NCI-H446 (cell line): ENCODE results near the gene YPEL4.

ENCODE experiments used
- DNase-seq, 2 experiments: peaks; one replicate each; lab custom pipeline; 2025; lab: John Stamatoyannopoulos, UW

YPEL4 gene

DNA sequence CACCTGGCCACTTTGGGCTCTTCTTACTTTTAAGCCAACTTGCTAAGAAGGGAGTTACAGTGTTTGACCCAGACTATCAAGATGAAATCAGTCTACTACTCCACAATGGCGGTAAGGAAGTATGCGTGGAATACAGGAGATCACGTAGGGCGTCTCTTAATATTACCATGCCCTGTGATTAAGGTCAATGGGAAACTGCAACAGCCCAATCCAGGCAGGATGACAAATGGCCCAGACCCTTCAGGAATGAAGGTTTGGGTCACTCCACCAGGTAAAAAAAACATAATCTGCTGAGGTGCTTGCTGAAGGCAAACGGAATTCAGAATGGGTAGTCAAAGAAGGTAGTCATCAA, 1.0 kb upstream of the YPEL4 start:
- DNase-seq, result no peak

DNA sequence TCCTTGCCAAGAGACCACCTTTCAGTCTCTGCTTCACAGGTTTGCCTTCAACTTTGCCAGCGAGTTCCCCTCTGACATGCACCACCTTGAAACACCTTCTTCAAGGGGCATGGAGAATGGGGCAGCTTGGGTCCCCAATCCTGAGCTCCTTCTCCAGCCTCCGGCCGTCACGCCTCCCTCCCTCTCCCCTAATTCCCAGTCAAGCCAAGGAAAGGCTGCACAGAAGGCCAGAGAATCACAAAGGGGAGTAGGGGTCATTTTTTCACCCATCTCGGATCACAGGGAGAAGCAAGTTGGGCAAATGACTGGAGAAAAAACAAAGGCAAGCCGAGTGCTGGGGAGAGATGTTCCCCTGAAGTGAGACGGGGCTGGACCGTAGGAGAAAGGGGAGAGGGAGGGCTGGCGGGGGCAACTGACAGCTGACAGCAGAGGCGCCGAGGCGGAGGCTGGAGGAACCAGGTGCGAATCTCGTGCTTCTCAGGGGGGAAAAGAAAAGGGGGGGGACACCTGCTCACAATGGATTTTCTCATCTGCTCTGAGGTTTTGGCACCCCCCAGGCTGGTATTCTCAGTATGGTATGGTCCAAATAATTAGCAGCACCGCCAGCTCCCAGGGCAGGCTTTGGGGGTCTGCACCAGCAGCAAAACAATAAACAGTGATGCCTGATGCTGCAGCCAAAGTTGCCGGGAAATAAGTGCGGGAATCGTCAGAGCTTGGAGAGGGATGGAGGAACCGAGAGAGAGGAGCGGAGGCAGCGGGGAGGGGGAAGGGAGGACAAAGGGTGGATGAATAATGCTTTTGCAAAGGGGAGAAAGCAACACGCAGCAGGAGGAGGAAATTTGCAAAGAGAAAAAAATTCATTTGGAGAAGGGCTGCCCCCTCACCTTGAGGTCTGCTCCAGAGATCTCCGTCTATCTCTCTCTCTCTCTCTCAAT, 644 bp downstream of the YPEL4 start:
- DNase-seq, result no peak

DNA sequence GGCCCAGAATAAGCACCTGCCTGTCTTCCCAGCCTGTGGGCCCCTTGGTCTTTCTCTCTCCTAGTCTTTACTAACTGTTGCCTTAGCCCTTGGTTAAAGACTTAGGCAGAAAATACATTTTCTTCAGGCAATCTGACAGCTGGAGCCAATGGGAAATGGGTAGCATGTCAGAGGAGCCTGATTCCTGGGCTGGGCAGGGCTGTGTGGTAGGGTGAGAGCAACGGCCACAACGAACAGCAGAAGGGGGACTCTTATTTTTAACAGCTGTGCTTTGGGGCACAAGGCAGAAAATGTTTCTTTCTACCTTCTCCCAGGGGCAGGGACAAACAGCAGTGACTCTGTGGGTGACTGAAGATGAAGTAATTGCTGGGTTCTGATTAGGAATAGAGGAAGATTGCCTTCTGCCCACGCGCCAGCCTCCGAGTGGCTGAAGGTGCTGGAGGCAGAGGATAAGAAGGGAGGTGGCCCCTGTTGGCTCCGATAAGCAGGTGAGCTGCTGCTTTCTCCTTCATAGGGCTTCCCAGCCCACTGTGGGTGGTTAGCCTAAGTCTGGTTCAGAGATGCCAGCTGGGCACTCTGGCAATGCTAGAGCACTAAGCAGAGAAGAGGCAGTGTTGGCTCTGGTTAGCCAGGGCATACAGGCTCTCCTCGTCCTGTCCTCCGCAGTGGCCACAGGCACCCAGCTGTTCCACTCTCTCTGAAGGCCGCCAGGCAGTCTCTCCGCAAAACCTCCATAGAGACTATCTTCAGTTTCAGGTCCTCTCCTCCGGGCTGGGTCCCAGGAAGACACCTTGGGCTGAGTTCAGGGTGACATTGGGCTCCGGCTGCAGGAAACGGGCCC, 1.5 kb downstream of the YPEL4 start:
- DNase-seq, result no peak

DNA sequence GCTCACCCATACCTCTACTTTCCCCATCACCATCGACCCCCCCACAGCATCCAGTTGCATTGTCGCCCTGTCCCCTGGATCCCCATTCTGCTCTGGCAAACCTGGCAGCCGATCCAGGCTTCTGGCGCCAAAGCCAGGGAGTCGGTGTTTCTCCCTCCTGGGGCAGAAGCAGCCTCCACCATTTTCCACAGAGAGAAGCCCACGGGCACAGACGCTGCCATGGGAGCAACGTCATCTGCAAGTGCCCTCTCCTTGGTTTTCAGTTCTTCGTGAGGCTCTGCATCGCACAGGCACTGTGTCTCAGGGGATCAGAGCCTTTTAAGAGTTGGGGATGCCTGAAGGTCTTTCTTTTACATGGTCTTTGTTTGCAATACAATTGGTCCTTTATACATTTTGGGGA, 2.3 kb downstream of the YPEL4 start:
- DNase-seq, result no peak

DNA sequence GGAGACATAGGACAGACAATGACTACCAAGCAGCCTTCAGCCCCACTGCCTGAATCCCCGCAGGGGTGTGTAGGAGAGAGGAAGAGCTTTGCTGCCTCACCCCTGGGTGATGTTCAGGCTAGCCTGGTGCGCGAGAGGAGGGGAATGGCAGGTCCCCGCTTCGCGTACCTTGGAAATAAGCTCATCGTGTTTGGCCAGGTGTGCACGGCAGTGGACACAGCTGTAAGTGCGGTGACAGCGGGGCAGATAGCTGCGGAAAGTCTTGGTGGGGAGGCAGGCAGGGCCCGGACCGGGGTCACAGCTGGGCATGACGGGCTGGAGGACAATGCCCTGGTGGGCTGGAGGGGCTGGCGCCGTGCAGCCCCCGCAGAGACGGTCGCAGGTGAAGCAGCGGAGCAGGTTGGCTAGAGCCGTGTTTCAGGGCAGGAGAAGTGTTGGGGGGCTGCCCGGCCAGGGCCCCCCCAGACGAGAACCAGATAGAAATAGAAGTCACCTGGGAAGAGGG, 2.9 kb downstream of the YPEL4 start:
- DNase-seq, result no peak

DNA sequence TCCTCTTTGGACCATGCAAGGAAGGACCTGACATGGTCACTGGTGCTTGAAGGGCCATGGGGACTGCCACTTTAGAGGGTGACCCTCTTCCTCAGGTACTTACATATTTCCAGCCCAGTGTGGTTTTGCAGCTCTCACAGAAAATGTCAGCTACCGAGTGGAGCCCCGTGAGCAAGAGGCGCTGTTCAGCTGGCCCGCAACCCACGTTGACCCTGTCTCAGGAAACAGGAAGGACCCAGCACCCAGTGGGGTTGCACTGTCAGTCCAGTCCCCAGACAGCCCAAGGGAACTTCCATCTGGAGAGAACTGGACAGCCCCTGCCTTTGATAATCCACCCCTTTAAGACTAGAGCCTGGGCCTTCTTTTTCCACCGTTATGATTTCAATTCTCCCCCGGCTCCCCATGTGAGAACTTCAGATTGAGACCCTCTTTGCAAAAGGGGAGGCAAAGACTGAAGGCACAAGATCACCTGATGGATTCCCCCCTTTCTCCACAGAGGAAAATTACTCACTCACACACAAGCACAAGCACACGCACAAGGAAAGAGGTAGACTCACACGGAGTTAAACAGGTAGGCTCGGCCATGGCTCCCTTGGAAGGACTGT, 3.4 kb downstream of the YPEL4 start:
- no peak for DNase-seq

DNA sequence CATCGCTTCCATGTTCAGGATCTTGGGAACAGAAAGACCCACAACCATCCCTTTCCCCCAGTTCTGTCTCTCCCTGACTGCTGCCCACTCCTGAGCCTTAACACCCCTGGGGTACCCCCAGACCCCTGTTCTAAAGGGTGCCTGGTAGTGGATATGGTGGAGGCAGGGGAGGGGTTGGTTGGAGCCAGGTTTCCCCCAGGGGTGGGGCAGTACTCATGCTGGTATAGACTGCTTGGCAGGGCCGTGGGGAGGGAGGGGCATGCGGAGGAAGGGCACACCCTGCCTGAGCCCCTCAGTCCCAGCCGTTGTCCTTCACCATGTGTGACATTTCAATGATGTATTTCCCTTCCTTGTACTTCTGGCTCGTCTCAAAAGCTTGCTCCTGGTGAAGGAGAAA, 4.0 kb downstream of the YPEL4 start:
- DNase-seq, result no peak

DNA sequence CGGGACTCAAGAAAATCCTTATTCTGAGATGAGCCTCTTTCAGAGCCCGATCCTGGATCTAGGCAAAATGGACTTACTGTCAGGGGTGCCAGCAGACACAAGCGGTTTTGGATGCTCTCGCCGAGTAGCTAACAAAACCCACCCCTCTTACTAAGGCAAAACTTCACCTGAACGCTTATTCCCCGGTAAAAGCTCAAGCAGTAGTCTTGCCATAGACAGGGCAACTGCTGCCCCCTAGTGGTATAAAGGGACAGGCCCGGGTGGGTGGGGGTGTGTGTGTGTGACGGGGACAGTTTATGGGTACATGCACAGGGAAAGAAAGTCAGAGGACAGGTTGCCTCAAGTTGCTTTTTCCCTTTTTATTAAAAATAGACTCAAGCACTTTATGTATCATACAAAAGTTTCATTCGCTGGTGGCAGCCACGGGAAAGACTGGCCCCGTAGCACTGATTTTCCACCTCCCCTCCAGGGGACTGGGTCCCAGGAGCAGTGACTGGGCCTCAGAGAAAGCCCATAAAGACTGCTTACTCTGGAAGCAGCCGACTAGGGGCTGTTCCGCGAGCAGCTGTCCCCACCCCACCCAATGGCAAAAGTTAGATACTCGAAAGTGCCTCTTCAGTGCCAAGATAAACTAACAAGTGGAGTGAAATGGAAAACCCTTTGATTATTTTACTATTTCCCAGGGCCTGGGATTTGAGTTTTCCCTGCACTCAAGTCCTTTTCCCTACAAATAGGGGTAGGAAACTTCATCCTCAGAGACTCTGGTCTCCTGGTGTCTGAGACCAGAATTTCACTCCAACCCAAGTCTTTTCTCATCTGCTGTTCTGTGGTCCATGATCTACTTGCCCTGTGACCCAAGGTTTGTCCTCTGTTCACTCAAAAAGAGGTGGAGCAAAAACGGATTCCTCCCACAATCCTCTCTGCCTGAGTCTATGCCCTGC, 4.7 kb downstream of the YPEL4 start:
- peak; percentile 70 to 72 for DNase-seq

DNA sequence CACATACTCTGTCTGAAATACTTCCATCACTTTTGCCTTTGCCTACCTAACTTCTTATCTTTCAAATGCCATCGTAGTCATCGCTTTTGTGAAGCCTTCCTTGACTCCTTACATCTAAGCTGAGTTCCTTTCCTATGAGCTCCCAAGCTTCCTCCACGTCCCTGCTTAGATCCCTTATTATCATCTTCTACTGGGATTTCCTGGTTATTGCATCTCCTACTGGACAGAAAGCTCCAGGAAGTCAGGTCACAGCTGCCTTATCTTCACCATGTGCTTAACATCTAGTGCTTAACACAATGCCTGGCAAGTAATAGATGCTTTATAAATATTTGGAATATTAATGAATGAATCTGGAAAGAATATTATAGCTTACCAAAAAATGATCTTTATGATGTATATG, 5.9 kb downstream of the YPEL4 start:
- DNase-seq, result no peak

DNA sequence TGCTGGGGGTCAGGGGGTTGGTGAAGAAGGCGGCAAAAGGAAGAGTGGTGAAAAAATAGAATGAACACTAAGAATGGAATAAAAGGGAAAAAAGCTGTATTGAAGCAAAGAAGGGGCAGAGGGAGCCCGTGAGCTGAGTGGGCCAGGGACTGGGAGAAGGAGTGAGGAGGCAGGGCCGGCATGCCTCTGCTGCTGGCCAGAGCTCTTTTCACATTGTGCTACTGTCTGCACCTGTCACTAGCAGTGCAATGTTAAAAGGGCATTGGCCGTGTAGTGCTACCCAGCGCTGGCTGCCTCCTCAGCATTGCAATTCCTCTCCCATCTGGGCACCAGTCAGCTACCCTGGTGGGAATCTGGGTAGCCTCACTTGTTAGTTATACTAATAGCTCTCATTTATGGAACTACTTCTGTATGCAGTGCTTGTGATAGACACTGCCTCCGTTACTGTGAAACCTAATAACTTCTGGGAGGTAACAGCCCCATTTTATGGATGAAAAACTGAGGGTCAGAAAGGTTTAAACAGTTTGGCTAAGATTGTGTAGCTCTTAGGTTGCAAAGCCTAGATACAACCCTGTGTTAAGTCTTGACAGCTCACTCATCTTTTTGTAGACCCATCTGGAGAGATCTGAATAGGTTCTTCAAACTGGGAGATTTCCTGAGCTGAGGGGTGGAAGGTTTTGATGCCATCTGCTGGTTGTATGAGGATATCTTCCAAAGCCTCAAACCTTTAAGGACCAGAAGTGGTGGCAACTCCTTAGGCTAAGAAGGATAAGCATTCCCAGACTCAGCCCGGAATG, 8.5 kb downstream of the YPEL4 start:
- DNase-seq, result peak; percentile 49 to 56

DNA sequence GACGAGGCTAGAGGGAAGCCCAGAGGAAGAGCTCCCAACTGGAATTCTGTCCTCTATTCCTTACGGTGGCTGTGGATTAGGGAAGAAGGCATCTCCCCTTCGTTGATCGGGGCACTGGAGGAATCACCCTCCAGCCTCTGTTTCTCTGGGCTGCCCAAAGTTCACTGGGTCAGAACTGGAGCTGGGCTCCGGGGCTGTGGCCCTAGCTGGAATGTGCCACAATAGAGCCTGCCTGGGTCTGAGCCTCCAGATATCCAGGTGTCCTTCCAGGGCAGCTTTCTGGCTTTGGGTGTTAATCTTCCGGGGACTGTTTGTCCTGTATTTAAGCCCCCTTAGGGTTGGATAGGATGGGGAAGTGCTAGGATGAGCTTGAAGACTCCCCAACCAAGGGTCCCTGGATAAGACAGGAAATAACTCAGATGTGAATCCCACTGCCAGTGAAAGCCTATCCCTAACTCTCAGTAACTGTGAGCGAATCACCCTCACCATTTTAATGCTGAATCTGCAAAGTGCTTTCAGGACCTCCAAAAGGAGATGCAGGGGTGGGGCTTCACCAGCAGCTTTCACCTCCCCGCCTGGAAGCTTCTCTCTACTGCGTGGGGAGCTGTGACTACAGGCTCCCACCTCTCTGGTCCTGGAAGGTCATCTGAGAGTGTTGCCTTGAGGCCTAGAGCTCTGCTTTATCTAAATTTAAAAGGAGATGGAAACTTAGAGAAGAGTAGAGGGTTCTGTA, 9.5 kb downstream of the YPEL4 start:
- no peak for DNase-seq

DNA sequence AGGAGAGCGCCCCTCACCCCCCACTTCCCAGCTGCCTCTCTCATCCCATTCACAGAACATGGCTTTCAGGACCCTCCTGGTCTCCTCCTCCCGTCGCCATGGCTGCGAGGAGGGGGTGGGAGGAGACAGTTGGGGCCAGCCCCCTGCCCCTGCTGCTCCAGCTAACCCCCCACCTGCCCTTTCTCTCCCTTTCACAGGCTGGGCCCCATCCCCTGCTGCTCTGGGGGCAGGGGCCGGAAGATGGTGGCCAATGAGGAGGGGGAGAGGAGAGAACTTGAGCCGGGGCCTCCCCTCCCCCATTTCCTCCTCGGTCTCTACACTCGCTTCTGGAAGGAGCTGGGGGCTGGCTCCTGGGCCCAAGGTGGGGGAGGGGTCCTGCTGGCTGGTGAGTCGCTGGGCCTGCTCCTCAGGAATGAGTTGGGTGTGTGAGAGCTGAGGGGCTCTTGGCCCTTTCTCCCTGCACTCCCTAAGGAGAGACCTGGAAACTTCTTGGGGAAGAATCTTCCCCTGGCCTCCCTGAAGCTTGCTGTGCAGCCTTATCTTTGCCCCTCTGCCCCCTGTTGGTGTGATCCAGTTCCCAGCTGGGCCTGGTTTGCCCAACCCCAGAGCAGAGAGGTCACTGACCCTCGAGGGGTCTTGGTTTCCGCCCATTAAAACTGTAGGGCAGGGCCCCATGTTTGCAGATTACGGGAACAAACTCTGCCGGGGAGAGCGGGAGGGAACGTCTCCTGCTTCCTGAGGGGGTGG, 10.2 kb downstream of the YPEL4 start:
- no peak for DNase-seq

DNA sequence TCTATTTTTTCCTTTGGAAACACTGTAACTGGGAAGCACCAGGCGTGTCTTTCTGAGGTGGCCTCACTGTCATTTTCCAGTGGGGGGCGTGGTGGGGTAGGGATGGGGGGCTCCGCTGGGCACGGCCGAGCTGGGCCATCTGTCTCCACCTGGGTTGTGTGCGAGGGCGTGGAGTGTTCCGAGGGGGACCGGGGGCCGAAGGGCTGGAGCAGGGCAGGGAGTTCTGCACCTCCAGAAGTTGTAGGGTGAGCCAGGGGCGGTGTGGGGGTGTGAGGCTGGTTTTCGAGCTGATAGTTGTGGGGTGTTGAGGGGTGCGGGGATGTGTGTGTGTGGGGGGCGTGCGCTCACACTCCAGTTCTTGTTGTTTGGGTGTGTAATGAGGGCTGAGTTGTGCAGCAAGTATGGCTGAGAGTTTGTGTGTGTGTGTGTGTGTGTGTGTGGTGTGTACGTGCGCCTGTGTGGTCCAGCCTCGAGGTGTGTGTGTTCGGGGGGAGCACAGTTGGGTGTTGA, 10.8 kb downstream of the YPEL4 start:
- no peak for DNase-seq

DNA sequence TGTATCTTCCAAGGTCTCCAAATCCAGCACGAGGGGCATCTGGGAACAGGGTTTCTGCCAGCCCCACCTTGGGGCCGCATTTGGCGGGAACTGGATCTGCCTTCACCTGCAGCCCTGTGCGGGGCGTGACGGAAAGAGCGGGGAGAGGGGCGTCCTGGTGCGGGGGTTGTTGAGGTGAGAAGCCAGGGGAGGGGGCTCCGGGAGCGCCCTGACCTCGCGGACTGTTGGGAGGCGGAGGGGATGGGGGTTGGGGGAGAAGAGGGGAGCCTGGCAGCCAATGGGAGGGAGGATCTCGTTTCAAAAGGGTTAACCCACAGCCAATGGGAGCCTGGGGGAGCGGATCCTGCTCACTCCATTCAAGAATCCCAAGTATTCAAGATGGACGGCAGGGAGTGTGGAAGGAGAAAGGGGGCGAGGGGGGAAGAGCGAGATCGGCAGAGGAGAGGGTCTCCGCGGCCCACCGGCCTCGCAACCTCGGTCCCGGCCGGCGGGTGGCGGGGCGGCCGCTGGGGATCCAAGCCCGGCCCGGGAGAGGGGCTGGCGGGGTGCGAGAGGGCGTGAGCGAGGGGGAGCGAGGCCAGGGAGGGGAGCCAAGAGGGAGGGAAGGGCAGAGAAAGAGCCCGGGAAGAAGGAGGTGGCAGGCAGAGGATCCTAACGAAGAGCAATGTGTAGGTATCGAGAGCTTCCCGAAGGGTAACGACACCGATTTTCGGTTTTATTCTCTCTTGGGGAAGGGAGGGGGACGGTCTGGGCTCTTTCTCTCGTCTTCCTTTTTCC, 11.5 kb downstream of the YPEL4 start:
- peak; percentile 60 to 83 for DNase-seq

DNA sequence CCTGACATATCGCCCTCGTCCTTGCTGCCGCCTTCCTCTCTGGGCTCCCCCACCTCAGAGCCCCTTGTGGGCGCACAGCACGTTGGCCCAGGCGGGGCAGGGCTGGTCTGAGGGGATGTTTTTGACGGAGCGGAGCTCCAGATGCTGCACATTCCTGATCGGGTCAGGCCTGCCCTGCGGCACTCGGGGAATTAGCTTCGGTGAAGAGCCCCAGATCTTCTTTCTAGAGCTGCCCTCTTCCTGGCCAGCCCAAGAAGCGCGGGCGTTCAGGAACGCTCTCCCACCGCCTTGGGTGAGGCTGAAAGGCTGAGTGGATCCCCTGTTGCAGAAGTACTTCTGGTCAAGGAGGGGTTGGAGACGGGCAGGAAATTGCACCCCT, 12.1 kb downstream of the YPEL4 start:
- DNase-seq, result no peak

DNA sequence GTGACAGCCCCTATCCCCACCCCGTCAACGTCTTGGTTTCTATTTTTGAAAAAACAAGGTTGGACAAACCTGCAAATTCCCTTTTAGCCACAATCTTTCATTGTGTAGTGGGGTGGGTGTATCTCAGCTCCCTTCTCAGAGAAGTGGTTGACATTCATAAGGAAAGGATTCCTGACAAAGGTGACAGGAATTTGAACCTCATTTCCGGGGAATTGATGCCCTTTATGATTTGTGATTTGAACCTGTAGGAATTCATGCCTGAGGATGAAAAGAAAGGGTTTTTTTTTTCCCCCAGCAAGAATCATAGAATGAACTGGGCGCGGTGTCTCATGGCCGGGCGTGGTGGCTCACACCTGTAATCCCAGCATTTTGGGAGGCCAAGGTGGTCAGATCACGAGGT, 14.5 kb downstream of the YPEL4 start:
- no peak for DNase-seq

DNA sequence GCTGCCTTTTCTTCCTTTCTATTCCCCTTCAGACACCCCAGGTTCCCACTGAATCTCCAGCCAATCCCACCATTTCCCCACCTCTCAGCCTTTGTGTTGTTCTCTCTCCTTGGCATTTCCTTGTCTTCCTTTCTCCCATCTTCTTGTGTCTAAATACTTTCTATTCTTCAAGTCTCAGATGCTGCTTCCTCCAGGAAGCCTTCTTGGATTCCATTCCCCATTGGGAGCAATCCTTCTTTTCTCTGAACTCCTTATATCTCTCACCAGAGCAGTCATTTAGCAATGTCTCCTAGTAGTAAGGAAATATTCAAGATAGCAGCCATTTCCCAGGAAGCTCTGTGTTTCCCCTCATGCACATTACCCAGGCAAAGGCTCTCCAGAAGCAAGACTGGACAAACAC, 15.4 kb downstream of the YPEL4 start:
- no peak for DNase-seq

DNA sequence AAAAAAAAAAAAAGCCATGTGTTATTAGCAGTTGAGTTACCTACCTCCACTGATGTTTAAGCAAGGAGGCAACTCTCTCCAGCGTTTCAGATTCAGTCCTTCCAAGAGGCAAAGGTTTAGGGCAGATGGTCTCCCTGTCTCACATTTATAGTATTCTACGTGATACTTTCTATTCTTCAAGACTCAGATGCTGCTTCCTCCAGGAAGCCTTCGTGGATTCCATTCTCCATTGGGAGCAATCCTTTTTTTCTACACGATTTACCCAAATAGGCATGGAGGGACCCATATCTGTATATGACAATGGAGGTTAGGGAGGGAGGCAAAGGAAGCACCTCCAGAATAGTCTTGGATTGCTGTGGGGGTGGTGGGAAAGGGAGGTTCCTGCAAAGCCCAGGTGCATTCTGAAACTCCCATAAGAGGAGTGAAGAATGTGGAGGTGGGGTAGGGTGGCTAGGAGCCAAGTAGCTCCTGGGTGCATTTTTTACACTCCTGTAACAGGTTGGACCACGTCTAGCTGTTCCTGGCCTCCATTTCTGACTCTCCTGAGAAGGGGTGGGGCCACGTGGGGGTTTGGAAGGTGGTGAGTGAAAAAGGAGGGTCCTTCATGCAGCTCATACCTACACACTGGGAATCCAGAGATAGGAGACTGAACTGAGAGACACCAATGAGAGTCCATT, 16.2 kb downstream of the YPEL4 start:
- DNase-seq, result no peak
